Measurements from ENCODE around the gene RIPOR2.

GRCh38 chr6:24766680-24767462 is 168.9 kb downstream of the RIPOR2 start:
- TF ChIP-seq EZH2phosphoT487 (IDR thresholded peaks at IDR 0.05; ENCODE audit: insufficient read depth, low read depth) (no peak), EZH2 (IDR thresholded peaks at IDR 0.05; ENCODE audit: insufficient read depth, poor library complexity, severe bottlenecking) (no peak)

Data from GM23248 (cell line).